Measurements from ENCODE around the gene ZBTB3. TPM values are rescaled to one million over a fixed set of nuclear protein-coding genes. Genes with fewer than 3 reads are reported as not detected.

Gene ZBTB3
- total and polyA plus RNA-seq, 2 of the 13 experiments (the other 11 are each of a cell fraction or from before 2014, with no cell fraction given): 3.4 to 5.2 TPM

GRCh38 chr11:62728171-62728988, 25.6 kb downstream of the ZBTB3 start, which contains the start of gene TTC9C (continued):
- TF ChIP-seq AGO1 (IDR thresholded peaks at IDR 0.05; ENCODE audit: low read depth, low read length, poor library complexity, severe bottlenecking) (no peak), KLF15 (CRISPR knock-in tag; IDR thresholded peaks at IDR 0.05; ENCODE audit: borderline replicate concordance) (no peak), ZNF598 (CRISPR knock-in tag; IDR thresholded peaks at IDR 0.05; ENCODE audit: borderline replicate concordance) (0 out of 2 replicates have a peak, but pooled peaks have one; percentile 3), ZNF629 (CRISPR knock-in tag; conservative IDR thresholded peaks at IDR 0.05) (no peak), ATF5 (CRISPR knock-in tag; IDR thresholded peaks at IDR 0.05; ENCODE audit: low read depth) (no peak), GPN1 (CRISPR knock-in tag; IDR thresholded peaks at IDR 0.05; ENCODE audit: borderline replicate concordance) (no peak), ZSCAN21 (CRISPR knock-in tag; IDR thresholded peaks at IDR 0.05; ENCODE audit: borderline replicate concordance) (no peak), MAF1 (CRISPR knock-in tag; IDR thresholded peaks at IDR 0.05; ENCODE audit: borderline replicate concordance) (0 out of 2 replicates have a peak, but pooled peaks have one; percentile 64), ZNF747 (CRISPR knock-in tag; IDR thresholded peaks at IDR 0.05; ENCODE audit: borderline replicate concordance) (no peak), ZNF317 (CRISPR knock-in tag; IDR thresholded peaks at IDR 0.05) (no peak), ZFP90 (CRISPR knock-in tag; IDR thresholded peaks at IDR 0.05; ENCODE audit: borderline replicate concordance) (0 out of 2 replicates have a peak, but pooled peaks have one; percentile 27), ZNF441 (CRISPR knock-in tag; IDR thresholded peaks at IDR 0.05; ENCODE audit: borderline replicate concordance) (no peak), ZNF761 (CRISPR knock-in tag; conservative IDR thresholded peaks at IDR 0.05) (no peak)
- TF ChIP-seq, protein P1, sequence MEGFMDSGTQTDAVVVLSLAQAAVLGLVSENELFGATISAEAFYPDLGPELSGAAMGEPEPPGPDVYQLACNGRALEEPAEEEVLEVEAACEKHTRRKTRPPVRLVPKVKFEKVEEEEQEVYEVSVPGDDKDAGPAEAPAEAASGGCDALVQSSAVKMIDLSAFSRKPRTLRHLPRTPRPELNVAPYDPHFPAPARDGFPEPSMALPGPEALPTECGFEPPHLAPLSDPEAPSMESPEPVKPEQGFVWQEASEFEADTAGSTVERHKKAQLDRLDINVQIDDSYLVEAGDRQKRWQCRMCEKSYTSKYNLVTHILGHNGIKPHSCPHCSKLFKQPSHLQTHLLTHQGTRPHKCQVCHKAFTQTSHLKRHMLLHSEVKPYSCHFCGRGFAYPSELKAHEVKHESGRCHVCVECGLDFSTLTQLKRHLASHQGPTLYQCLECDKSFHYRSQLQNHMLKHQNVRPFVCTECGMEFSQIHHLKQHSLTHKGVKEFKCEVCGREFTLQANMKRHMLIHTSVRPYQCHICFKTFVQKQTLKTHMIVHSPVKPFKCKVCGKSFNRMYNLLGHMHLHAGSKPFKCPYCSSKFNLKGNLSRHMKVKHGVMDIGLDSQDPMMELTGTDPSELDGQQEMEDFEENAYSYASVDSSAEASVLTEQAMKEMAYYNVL (CRISPR knock-in tag; IDR thresholded peaks at IDR 0.05; ENCODE audit: borderline replicate concordance): no peak
- TF ChIP-seq, protein P2, sequence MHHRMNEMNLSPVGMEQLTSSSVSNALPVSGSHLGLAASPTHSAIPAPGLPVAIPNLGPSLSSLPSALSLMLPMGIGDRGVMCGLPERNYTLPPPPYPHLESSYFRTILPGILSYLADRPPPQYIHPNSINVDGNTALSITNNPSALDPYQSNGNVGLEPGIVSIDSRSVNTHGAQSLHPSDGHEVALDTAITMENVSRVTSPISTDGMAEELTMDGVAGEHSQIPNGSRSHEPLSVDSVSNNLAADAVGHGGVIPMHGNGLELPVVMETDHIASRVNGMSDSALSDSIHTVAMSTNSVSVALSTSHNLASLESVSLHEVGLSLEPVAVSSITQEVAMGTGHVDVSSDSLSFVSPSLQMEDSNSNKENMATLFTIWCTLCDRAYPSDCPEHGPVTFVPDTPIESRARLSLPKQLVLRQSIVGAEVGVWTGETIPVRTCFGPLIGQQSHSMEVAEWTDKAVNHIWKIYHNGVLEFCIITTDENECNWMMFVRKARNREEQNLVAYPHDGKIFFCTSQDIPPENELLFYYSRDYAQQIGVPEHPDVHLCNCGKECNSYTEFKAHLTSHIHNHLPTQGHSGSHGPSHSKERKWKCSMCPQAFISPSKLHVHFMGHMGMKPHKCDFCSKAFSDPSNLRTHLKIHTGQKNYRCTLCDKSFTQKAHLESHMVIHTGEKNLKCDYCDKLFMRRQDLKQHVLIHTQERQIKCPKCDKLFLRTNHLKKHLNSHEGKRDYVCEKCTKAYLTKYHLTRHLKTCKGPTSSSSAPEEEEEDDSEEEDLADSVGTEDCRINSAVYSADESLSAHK (CRISPR knock-in tag; IDR thresholded peaks at IDR 0.05; ENCODE audit: borderline replicate concordance): no peak
- TF ChIP-seq, protein P3, sequence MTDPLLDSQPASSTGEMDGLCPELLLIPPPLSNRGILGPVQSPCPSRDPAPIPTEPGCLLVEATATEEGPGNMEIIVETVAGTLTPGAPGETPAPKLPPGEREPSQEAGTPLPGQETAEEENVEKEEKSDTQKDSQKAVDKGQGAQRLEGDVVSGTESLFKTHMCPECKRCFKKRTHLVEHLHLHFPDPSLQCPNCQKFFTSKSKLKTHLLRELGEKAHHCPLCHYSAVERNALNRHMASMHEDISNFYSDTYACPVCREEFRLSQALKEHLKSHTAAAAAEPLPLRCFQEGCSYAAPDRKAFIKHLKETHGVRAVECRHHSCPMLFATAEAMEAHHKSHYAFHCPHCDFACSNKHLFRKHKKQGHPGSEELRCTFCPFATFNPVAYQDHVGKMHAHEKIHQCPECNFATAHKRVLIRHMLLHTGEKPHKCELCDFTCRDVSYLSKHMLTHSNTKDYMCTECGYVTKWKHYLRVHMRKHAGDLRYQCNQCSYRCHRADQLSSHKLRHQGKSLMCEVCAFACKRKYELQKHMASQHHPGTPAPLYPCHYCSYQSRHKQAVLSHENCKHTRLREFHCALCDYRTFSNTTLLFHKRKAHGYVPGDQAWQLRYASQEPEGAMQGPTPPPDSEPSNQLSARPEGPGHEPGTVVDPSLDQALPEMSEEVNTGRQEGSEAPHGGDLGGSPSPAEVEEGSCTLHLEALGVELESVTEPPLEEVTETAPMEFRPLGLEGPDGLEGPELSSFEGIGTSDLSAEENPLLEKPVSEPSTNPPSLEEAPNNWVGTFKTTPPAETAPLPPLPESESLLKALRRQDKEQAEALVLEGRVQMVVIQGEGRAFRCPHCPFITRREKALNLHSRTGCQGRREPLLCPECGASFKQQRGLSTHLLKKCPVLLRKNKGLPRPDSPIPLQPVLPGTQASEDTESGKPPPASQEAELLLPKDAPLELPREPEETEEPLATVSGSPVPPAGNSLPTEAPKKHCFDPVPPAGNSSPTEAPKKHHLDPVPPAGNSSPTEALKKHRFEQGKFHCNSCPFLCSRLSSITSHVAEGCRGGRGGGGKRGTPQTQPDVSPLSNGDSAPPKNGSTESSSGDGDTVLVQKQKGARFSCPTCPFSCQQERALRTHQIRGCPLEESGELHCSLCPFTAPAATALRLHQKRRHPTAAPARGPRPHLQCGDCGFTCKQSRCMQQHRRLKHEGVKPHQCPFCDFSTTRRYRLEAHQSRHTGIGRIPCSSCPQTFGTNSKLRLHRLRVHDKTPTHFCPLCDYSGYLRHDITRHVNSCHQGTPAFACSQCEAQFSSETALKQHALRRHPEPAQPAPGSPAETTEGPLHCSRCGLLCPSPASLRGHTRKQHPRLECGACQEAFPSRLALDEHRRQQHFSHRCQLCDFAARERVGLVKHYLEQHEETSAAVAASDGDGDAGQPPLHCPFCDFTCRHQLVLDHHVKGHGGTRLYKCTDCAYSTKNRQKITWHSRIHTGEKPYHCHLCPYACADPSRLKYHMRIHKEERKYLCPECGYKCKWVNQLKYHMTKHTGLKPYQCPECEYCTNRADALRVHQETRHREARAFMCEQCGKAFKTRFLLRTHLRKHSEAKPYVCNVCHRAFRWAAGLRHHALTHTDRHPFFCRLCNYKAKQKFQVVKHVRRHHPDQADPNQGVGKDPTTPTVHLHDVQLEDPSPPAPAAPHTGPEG (CRISPR knock-in tag; IDR thresholded peaks at IDR 0.05): no peak
